ENCODE measurements around the gene GALK1. TPM values are rescaled to one million over a fixed set of nuclear protein-coding genes. Genes with fewer than 3 reads are reported as not detected.
A peak's percentile ranks its signal among the peaks of the same experiment; 100 is the strongest.

GALK1 gene
- total RNA-seq, 1 experiment from 2014 or later: 75.0 TPM

DNA sequence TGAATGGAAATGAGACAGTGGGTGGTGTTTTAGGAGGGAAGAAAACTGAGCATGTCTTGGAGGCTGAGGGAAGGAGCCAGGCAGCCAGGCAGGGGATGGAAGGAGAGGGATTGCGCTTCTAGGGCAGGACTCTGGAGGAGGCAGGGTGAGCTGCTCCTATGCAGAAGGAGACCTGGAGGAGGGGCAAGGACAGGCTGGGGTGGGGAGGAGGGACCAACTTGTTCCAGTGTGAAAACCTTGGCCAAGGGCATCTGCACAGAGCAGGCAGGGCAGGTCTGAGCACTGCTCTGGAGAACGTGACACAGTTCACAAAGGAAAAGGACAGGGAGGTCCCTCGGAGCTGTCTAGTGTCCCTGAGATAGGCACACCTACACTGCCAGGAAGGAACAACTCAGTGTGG is 5.5 kb downstream of the GALK1 start:
- Histone ChIP-seq H3F3A (ENCODE audit: low read length, unreplicated experiment) (no peaks in the 10 kb centered on the region), H3K27me3 (ENCODE audit: low read length) (no peaks in the 10 kb centered on the region), H2AFZ (ENCODE audit: low read length) (no peak overlapping the region), H3K79me2 (ENCODE audit: low read length) (peaks cover 5% of the 10 kb centered on the region; the same call in 1 of the 2 replicates), H3K27ac (ENCODE audit: low read length) (no peak overlapping the region), H3K4me1 (ENCODE audit: insufficient read depth, low read length) (peaks cover 10% of the 10 kb centered on the region), H4K20me1 (ENCODE audit: low read length) (no peaks in the 10 kb centered on the region), H3K4me3 (ENCODE audit: low read length) (no peak overlapping the region), H3K9me3 (ENCODE audit: low read length) (no peaks in the 10 kb centered on the region), H3K4me2 (ENCODE audit: low read length) (no peak overlapping the region), H3K9me2 (replicated peaks; ENCODE audit: low read length) (no peaks in the 10 kb centered on the region), H3K9ac (ENCODE audit: low read length) (no peak overlapping the region), H3K36me3 (ENCODE audit: low read depth, low read length) (peaks cover 29% of the 10 kb centered on the region; the same call in 1 of the 2 replicates)
- ChIA-PET CTCF (no interaction called here), POLR2A (ENCODE audit: unreplicated experiment) (no interaction called here)
- ATAC-seq: no peak
- BruUV-seq (replicated peaks): no TSS peak
- intact Hi-C loops (cut with micrococcal nuclease): no loop called here
- no peak for TF ChIP-seq EZH2 (IDR thresholded peaks at IDR 0.05; ENCODE audit: low read length, unreplicated experiment)
- TF ChIP-seq EZH2phosphoT487 (IDR thresholded peaks at IDR 0.05; ENCODE audit: borderline replicate concordance, low read length): no peak
- TF ChIP-seq, protein P1, sequence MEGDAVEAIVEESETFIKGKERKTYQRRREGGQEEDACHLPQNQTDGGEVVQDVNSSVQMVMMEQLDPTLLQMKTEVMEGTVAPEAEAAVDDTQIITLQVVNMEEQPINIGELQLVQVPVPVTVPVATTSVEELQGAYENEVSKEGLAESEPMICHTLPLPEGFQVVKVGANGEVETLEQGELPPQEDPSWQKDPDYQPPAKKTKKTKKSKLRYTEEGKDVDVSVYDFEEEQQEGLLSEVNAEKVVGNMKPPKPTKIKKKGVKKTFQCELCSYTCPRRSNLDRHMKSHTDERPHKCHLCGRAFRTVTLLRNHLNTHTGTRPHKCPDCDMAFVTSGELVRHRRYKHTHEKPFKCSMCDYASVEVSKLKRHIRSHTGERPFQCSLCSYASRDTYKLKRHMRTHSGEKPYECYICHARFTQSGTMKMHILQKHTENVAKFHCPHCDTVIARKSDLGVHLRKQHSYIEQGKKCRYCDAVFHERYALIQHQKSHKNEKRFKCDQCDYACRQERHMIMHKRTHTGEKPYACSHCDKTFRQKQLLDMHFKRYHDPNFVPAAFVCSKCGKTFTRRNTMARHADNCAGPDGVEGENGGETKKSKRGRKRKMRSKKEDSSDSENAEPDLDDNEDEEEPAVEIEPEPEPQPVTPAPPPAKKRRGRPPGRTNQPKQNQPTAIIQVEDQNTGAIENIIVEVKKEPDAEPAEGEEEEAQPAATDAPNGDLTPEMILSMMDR (conservative IDR thresholded peaks at IDR 0.05; ENCODE audit: low read depth, low read length): no peak
- no peak for DNase-seq

DNA sequence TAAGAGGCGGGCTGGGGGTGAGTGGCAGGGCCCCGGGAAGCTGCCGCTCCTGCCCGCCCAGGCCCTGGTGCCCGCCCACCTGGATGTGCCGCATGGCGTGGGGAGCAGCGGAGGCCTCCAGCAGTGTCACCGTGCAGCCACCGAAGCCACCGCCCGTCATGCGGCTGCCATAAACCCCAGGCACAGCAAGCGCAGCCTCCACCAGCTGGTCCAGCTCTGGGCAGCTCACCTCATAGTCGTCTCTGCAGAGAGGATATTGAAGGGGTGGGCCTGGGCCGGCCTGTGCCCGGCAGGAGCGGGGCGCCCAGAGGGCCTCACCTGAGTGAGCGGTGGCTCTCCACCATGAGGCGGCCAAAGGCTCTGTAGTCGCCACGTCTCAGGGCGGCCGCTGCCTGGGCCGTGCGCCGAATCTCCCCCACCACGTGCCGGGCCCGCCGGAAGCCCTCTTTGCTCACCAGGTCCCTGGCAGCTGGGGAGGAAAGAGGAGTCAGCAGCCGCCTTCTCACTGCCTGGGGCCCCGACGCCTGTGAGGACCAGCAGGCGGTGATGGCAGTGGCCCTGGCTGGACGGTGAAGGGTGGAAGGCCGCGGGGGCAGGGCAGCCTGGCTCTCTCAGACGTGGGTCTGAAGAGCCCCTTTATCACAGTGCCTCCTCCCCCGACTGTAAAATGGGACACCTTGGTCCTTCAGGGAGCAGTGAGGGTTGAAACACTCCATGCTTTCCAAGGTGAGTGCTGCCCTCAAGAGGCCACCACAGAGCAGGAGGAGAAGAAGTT is 6.7 kb downstream of the GALK1 start:
- Histone ChIP-seq H3K4me2 (ENCODE audit: low read length) (no peak overlapping the region), H3K27me3 (ENCODE audit: low read length) (no peaks in the 10 kb centered on the region), H3K27ac (ENCODE audit: low read length) (no peak overlapping the region), H4K20me1 (ENCODE audit: low read length) (no peaks in the 10 kb centered on the region), H3K9me2 (replicated peaks; ENCODE audit: low read length) (no peaks in the 10 kb centered on the region), H3K4me1 (ENCODE audit: insufficient read depth, low read length) (no peaks in the 10 kb centered on the region), H3K9me3 (ENCODE audit: low read length) (no peaks in the 10 kb centered on the region), H2AFZ (ENCODE audit: low read length) (no peak overlapping the region), H3K9ac (ENCODE audit: low read length) (no peak overlapping the region), H3F3A (ENCODE audit: low read length, unreplicated experiment) (no peaks in the 10 kb centered on the region), H3K79me2 (ENCODE audit: low read length) (no peaks in the 10 kb centered on the region), H3K36me3 (ENCODE audit: low read depth, low read length) (peaks cover 34% of the 10 kb centered on the region; the same call in 1 of the 2 replicates), H3K4me3 (ENCODE audit: low read length) (no peak overlapping the region)
- POLR2A ChIA-PET (ENCODE audit: unreplicated experiment): no interaction called here
- TF ChIP-seq, protein P1 (conservative IDR thresholded peaks at IDR 0.05; ENCODE audit: low read depth, low read length): peak; percentile 73
- TF ChIP-seq EZH2 (IDR thresholded peaks at IDR 0.05; ENCODE audit: low read length, unreplicated experiment) (no peak), EZH2phosphoT487 (IDR thresholded peaks at IDR 0.05; ENCODE audit: borderline replicate concordance, low read length) (no peak)
- DNase-seq: peak; percentile 54
- CTCF ChIA-PET: no interaction called here
- peak; percentile 39 for ATAC-seq
- no TSS peak for BruUV-seq (replicated peaks)
- intact Hi-C loops (cut with micrococcal nuclease): no loop called here

- CTCF ChIA-PET: no interaction called here
- ATAC-seq (no peak), DNase-seq (no peak)
- no peaks in the 10 kb centered on the region for H3K79me2 ChIP-seq (ENCODE audit: low read length)
- POLR2A ChIA-PET (ENCODE audit: unreplicated experiment): interaction anchor here (0.5 kb wide), 1 partner anchor 98 kb away, joined by 3 read pairs; the partner anchor contains the start of gene WBP2
- no peaks in the 10 kb centered on the region for H3K4me1 ChIP-seq (ENCODE audit: insufficient read depth, low read length)
- H3F3A ChIP-seq (ENCODE audit: low read length, unreplicated experiment): no peaks in the 10 kb centered on the region
- no peaks in the 10 kb centered on the region for H3K27me3 ChIP-seq (ENCODE audit: low read length)
- no peak overlapping the region for H3K27ac ChIP-seq (ENCODE audit: low read length)
- H3K9me2 ChIP-seq (replicated peaks; ENCODE audit: low read length): no peaks in the 10 kb centered on the region
- no peak overlapping the region for H2AFZ ChIP-seq (ENCODE audit: low read length)
- H3K36me3 ChIP-seq (ENCODE audit: low read depth, low read length): peaks cover 45% of the 10 kb centered on the region; the same call in 1 of the 2 replicates
- H4K20me1 ChIP-seq (ENCODE audit: low read length): no peaks in the 10 kb centered on the region
- intact Hi-C loops (cut with micrococcal nuclease): no loop called here
- H3K4me3 ChIP-seq (ENCODE audit: low read length): no peak overlapping the region
- no peak overlapping the region for H3K4me2 ChIP-seq (ENCODE audit: low read length)
- TF ChIP-seq, protein P1 (conservative IDR thresholded peaks at IDR 0.05; ENCODE audit: low read depth, low read length): no peak
- TF ChIP-seq EZH2 (IDR thresholded peaks at IDR 0.05; ENCODE audit: low read length, unreplicated experiment) (no peak), EZH2phosphoT487 (IDR thresholded peaks at IDR 0.05; ENCODE audit: borderline replicate concordance, low read length) (no peak)
- BruUV-seq (replicated peaks): TSS peak; percentile 75
- H3K9ac ChIP-seq (ENCODE audit: low read length): no peak overlapping the region
- H3K9me3 ChIP-seq (ENCODE audit: low read length): no peaks in the 10 kb centered on the region
Measured at GRCh38 chr17:75757086-75757681, 7.8 kb downstream of the GALK1 start.

All from PC-3 (cell line).